Measurements from ENCODE around the gene CYP21A2.
"Not testable (repeated sequence)": the region's sequence is repeated elsewhere in the genome, so short reads cannot be mapped to it uniquely, and the experiment has no call there.

The CYP21A2 gene

GRCh38 chr6:32045811-32046449, 7.7 kb downstream of the CYP21A2 start:
- TF ChIP-seq CTCF (conservative IDR thresholded peaks at IDR 0.05; ENCODE audit: low read depth), result no peak
- no peak for DNase-seq (ENCODE audit: low spot score)
- CTCF ChIA-PET, result interaction anchor here (1.3 kb wide), 1 partner anchor 30 kb away, joined by 3 read pairs; no protein-coding TSS in a partner anchor
- H3K27ac ChIP-seq, result peak overlapping the region; percentile 82
- POLR2A ChIA-PET (ENCODE audit: low non-redundant PET), result no interaction called here

DNA sequence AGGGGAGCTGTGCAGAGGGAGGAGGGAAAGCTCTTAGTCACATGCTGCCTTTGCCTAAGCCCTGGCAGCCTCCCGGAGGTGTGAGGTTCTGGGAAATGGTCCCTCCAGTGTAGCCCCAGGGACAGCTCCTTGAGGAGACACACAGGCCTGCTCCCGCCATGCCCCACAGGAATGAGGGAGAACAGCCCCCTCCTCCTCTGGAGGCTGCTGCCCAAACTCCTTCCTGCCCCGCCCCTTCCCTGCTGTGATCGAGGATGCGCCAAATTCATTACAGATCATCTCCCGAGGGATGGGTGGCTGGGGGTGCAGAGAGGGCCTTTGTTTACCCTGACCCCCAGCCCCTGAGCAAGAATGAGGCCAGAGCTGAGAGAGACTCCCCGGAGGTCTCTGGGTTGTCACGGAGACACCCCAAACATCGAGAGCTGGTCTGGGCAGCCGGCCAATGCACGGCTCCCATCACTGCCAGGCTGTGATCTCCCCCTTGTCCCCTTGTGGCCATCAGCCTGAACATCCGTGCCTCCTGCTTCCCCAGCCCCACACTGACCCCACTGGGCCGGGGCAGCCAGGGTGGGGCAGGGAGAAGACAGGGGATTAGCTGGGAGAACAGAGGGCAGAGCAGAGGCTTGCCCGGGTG, 8.4 kb downstream of the CYP21A2 start:
- H3K27ac ChIP-seq, result peak overlapping the region; percentile 82
- ChIA-PET POLR2A (ENCODE audit: low non-redundant PET) (no interaction called here), CTCF (interaction anchor here (1.3 kb wide), 1 partner anchor 30 kb away, joined by 3 read pairs; no protein-coding TSS in a partner anchor)
- no peak for DNase-seq (ENCODE audit: low spot score)
- no peak for TF ChIP-seq CTCF (conservative IDR thresholded peaks at IDR 0.05; ENCODE audit: low read depth)

DNA sequence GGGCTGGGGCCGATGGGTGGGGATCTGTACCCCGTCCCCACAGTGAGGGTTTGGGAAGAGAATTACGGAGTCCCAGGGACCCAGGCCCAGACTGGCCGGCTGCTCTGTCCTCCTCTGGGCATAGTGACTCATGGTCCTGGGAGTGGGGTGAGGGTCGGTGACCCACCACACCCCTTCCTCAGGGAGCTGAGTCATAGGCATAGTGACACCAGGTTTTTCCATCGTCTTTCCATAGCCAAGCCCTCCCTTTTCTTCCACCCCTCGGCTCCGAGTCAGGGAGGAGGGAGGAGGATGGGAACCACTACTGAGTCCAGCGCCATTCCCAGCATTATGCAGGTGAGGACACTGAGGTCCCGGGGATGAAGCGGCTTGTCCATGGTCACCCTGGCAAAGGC, 8.9 kb downstream of the CYP21A2 start:
- POLR2A ChIA-PET (ENCODE audit: low non-redundant PET), result no interaction called here

DNA sequence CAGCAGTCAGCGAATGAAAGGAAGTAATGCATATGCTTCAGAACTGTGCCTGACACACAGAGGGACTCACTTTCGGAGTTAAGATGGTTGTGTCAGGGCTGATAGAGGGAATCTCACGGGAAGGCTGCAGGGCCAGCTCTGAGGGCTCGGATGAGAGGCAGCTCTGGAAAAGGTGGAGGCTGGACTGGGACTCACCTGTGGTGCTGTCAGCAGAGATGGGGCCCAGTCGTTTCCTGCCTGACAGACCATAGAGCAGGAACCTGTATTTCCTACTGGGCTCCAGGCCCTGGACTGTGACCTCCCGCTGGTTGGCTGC, 9.3 kb downstream of the CYP21A2 start:
- TF ChIP-seq CTCF (conservative IDR thresholded peaks at IDR 0.05; ENCODE audit: low read depth), result no peak
- POLR2A ChIA-PET (ENCODE audit: low non-redundant PET), result no interaction called here

More for the DNA sequence above, 8.9 kb downstream of the CYP21A2 start:
- peak; percentile 24 for DNase-seq (ENCODE audit: low spot score)
- peak overlapping the region; percentile 82 for H3K27ac ChIP-seq
- no peak for TF ChIP-seq CTCF (conservative IDR thresholded peaks at IDR 0.05; ENCODE audit: low read depth)
- CTCF ChIA-PET, result interaction anchor here (0.6 to 1.4 kb wide), 3 partner anchors 8 to 82 kb away, joined by 3 to 5 read pairs (median 3); no protein-coding TSS in a partner anchor

DNA sequence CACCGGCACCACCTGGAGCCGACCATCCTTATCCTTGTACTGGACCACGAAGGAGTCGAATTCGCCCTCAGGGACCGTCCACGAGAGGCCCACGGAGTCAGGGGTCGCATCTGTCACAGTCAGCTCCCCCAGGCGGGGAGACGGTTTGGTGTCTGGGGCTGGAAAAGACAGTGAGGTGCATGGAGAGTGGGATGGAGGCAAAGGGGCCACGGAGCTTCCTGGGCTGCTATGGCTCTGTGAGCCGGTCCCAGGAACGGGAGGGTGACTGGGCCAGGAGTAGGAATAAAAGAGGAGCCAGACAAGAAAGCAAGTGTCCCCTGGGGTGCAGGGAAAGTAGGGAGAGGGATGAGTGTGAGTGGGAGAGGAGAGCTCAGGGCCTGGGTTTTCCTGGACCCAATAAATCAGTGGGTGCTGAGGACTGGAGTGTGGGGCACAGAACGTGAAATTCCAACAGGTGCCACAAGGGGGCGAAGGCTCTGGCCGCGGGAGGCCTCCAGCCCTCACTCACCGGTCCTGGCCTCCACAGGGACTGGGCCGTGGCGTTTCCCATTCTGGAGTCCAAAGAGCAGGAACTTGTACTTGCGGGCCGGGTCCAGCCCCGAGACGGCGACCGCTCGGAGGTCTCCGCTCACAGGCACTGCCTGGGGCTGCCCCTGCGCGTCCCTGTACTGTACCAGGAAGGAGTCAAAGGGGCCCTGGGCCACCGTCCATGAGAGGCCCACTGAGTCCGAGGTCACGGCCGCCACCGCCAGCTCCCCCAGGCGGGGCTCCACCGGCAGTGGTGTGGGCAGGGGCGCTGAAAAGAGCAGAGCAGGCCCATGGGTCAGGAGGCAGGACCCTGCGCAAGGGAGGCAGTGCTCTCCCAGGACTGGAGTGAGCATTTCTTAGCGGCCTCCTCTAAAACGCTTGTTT, 9.9 kb downstream of the CYP21A2 start:
- peak; percentile 78 for TF ChIP-seq CTCF (conservative IDR thresholded peaks at IDR 0.05; ENCODE audit: low read depth)
- ChIA-PET POLR2A (ENCODE audit: low non-redundant PET) (no interaction called here), CTCF (interaction anchor here (0.5 to 1.4 kb wide), 10 partner anchors 9 to 1675 kb away, joined by 3 to 7 read pairs (median 3); no protein-coding TSS in a partner anchor)
- peak overlapping the region; percentile 82 for H3K27ac ChIP-seq
- peak; percentile 66 for DNase-seq (ENCODE audit: low spot score)

More for the DNA sequence above, 9.3 kb downstream of the CYP21A2 start:
- H3K27ac ChIP-seq, result peak overlapping the region; percentile 82
- no peak for DNase-seq (ENCODE audit: low spot score)
- CTCF ChIA-PET, result interaction anchor here (0.5 to 1.4 kb wide), 8 partner anchors 8 to 1676 kb away, joined by 3 to 7 read pairs (median 3); no protein-coding TSS in a partner anchor

DNA sequence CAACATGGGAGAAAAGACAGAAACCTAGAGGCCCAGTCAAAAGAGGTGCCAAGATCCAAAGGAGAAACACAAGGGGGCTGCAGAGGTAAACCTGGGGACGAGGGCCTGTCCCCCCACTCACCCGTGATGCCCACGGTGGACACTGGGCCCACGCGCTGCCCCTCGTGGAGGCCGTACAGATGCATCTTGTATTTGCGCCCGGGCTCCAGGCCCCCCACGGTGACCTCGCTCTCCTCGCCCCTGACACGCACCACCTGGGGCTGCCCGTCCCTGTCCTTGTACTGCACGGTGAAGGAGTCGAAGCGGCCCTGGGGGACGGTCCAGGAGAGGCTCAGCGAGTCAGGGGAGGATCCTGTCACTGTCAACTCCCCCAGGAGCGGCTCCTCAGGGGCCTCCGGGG, 10.9 kb downstream of the CYP21A2 start:
- POLR2A ChIA-PET (ENCODE audit: low non-redundant PET); DNase-seq (ENCODE audit: low spot score): not testable (repeated sequence)
- CTCF ChIA-PET, result interaction anchor here (0.9 kb wide), 1 partner anchor 25 kb away, joined by 4 read pairs; no protein-coding TSS in a partner anchor

DNA sequence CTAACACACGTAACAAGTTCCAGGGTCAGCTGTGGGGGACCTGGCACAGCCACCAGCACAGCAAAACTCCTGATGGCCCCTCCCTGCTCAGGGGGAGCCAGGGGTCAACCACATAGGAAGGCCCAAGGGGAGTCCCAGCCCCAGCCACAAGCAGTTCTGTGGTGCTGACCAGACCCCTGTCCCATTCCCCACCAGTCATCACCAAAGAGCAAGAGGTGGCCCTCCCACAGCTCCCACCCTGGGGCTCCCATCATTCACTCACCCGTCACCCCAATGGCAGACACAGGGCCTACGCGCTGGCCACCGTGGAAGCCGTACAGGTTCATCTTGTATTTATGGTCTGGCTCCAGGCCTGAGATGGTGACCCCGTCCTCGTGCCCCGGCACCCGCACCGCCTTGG, 11.5 kb downstream of the CYP21A2 start:
- H3K27ac ChIP-seq; DNase-seq (ENCODE audit: low spot score); CTCF ChIA-PET; POLR2A ChIA-PET (ENCODE audit: low non-redundant PET): not testable (repeated sequence)

More for the DNA sequence above, 10.9 kb downstream of the CYP21A2 start:
- not testable (repeated sequence) for H3K27ac ChIP-seq

Measured in RWPE1 (cell line).